Medulla oblongata (tissue), 1 donor: ENCODE data around the gene WDR27.
"Not testable (repeated sequence)": the region's sequence is repeated elsewhere in the genome, so short reads cannot be mapped to it uniquely, and the experiment has no call there.

Experiments used
- DNase-seq: peaks from one replicate; pipeline ENCODE4 v3.0.0-alpha.2; 2015; ENCODE audit errors: extremely low spot score

The WDR27 gene

GRCh38 chr6:169709293-169709692 is 7.5 kb upstream of the WDR27 start:
- no peak for DNase-seq

- no peak for DNase-seq
These were observed 5.9 kb upstream of the WDR27 start for GRCh38 chr6:169707772-169708171.

- DNase-seq = no peak
These were observed 1.0 kb upstream of the WDR27 start for GRCh38 chr6:169702840-169703246.

- peak; percentile 14 for DNase-seq
These were observed 397 bp downstream of the WDR27 start for GRCh38 chr6:169701311-169701953.

- no peak for DNase-seq
These were observed 1.5 kb downstream of the WDR27 start for GRCh38 chr6:169700296-169700695.

- DNase-seq = not testable (repeated sequence)
These were observed 4.7 kb downstream of the WDR27 start for GRCh38 chr6:169697115-169697514.

GRCh38 chr6:169695131-169695530 is 6.7 kb downstream of the WDR27 start:
- no peak for DNase-seq

GRCh38 chr6:169692516-169692915 is 9.3 kb downstream of the WDR27 start:
- DNase-seq = no peak

GRCh38 chr6:169691260-169691659 is 10.6 kb downstream of the WDR27 start:
- no peak for DNase-seq

- no peak for DNase-seq
These were observed 12.5 kb downstream of the WDR27 start for GRCh38 chr6:169689287-169689686.

GRCh38 chr6:169685860-169686259 is 16.0 kb downstream of the WDR27 start:
- DNase-seq = no peak

- no peak for DNase-seq
These were observed 17.8 kb downstream of the WDR27 start for GRCh38 chr6:169684056-169684455.

GRCh38 chr6:169678342-169678741 is 23.5 kb downstream of the WDR27 start:
- DNase-seq = no peak

- DNase-seq = no peak
These were observed 24.7 kb downstream of the WDR27 start for GRCh38 chr6:169677096-169677495.

GRCh38 chr6:169675011-169675410 is 26.8 kb downstream of the WDR27 start:
- DNase-seq = no peak

GRCh38 chr6:169671563-169671962 is 30.3 kb downstream of the WDR27 start:
- no peak for DNase-seq

- DNase-seq = peak; percentile 36
These were observed 31.9 kb downstream of the WDR27 start for GRCh38 chr6:169669889-169670288.

- no peak for DNase-seq
These were observed 32.7 kb downstream of the WDR27 start for GRCh38 chr6:169669147-169669546.

GRCh38 chr6:169668203-169668847 is 33.5 kb downstream of the WDR27 start:
- DNase-seq = no peak

GRCh38 chr6:169667716-169668115 is 34.1 kb downstream of the WDR27 start:
- DNase-seq = no peak

- no peak for DNase-seq
These were observed 35.4 kb downstream of the WDR27 start for GRCh38 chr6:169666441-169666840.

- no peak for DNase-seq
These were observed 36.5 kb downstream of the WDR27 start for GRCh38 chr6:169665289-169665688.

GRCh38 chr6:169664227-169664626 is 37.6 kb downstream of the WDR27 start:
- no peak for DNase-seq

- no peak for DNase-seq
These were observed 38.4 kb downstream of the WDR27 start for GRCh38 chr6:169663468-169663867.
